OCI-LY3 (cell line): ENCODE measurements around the gene ZNF630.

Experiments
- CTCF ChIP-seq: fragments of 200-600, 300-600 bp; sonication (generic); IDR thresholded peaks from 2 replicates; pipeline ENCODE4 v1.5.1; 2014; ENCODE audit warnings: antibody characterized with exemption, low read length, low read depth
- EZH2phosphoT487 ChIP-seq: fragments of 200-600 bp; shearing (Covaris generic); IDR thresholded peaks from 2 replicates; pipeline ENCODE4 v1.6.1; 2018; ENCODE audit warnings: antibody characterized with exemption, mixed run types, low read depth

DNA sequence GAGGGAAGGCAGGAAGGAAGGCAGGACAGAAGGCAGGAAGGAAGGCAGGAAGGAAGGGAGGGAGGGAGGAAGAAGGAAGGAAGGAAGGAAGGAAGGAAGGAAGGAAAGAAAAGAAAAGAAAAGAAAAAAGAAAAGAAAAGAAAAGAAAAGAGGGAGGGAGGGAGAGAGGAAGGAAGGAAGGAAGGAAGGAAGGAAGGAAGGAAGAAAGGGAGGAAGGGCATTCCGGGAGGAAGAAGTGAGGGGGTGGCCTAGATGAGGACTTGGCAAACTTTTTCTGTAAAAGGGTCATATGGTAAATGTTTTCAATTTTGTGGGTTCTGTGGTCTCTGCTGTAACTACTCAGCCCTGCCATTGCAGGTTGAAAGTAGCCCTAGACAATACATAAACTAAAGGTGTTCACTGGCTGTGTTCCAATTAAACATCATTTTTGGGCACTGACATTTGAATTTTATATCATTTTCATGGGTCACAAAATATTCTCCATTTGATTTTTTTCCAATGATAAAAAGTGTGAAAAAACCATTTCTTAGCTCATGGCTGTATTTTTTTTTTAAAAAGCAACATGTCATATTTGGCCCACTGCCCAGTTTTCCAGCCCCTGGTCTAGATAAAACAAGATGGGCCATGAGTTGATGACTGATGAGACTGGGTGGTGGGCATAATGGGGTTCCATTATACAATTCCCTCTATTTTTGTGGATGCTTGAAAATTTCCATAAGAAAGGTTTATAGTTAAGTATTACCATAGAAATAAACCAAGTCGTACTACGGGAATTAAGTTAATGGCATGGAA, 3.1 kb downstream of the ZNF630 start:
- TF ChIP-seq CTCF (no peak), EZH2phosphoT487 (no peak)
